ENCODE data around the gene DNAJC16.

Gene DNAJC16

GRCh38 chr1:15543589-15544568 lies 17.2 kb downstream of the DNAJC16 start:
- no peak overlapping the region for H3K18ac ChIP-seq (ENCODE audit: low read length)
- H2BK5ac ChIP-seq (ENCODE audit: low read length) = no peak overlapping the region
- H3K27me3 ChIP-seq (ENCODE audit: insufficient read depth, low read length, poor library complexity) = no peaks in the 10 kb centered on the region
- H4K8ac ChIP-seq (ENCODE audit: low read depth, low read length) = no peak overlapping the region
- H3K4ac ChIP-seq (ENCODE audit: low read depth, low read length) = no peak overlapping the region
- DNase-seq = no peak
- no peaks in the 10 kb centered on the region for H3K79me1 ChIP-seq (ENCODE audit: low read length)
- H2AK5ac ChIP-seq (ENCODE audit: low read length) = no peak overlapping the region
- H3K56ac ChIP-seq (ENCODE audit: low read length) = no peak overlapping the region
- WGBS (ENCODE audit: extremely low coverage, insufficient coverage, low lambda C conversion rate) = no CpG with 5 or more reads among the region's 12 CpGs
- H2BK15ac ChIP-seq (replicated peaks; ENCODE audit: low read depth) = no peak overlapping the region
- H4K5ac ChIP-seq (ENCODE audit: low read length) = no peak overlapping the region
- no peaks in the 10 kb centered on the region for H3K79me2 ChIP-seq (ENCODE audit: control insufficient read depth, insufficient read depth, low read length)
- peaks cover 10% of the 10 kb centered on the region for H3K36me3 ChIP-seq (ENCODE audit: control insufficient read depth, insufficient read depth, low read length)
- no peak overlapping the region for H3K27ac ChIP-seq (ENCODE audit: low read depth, low read length)
- no peak overlapping the region for H3K4me2 ChIP-seq (ENCODE audit: low read length)
- no peaks in the 10 kb centered on the region for H3K4me1 ChIP-seq (ENCODE audit: control insufficient read depth, low read depth, low read length)
- no peak overlapping the region for H2BK120ac ChIP-seq (ENCODE audit: low read depth, low read length)
- no peak overlapping the region for H3K23ac ChIP-seq (ENCODE audit: low read length)
- H3K4me3 ChIP-seq (ENCODE audit: low read length) = no peak overlapping the region
- H3K9ac ChIP-seq (ENCODE audit: low read length) = no peak overlapping the region

- no peak overlapping the region for H2BK120ac ChIP-seq (ENCODE audit: low read depth, low read length)
- H3K27ac ChIP-seq (ENCODE audit: low read depth, low read length) = no peak overlapping the region
- no peaks in the 10 kb centered on the region for H3K27me3 ChIP-seq (ENCODE audit: insufficient read depth, low read length, poor library complexity)
- no peak overlapping the region for H3K23ac ChIP-seq (ENCODE audit: low read length)
- H3K36me3 ChIP-seq (ENCODE audit: control insufficient read depth, insufficient read depth, low read length) = peaks cover 12% of the 10 kb centered on the region
- DNase-seq = no peak
- H3K79me1 ChIP-seq (ENCODE audit: low read length) = no peaks in the 10 kb centered on the region
- no peak overlapping the region for H3K4me2 ChIP-seq (ENCODE audit: low read length)
- H2BK15ac ChIP-seq (replicated peaks; ENCODE audit: low read depth) = no peak overlapping the region
- H3K79me2 ChIP-seq (ENCODE audit: control insufficient read depth, insufficient read depth, low read length) = no peaks in the 10 kb centered on the region
- H3K4ac ChIP-seq (ENCODE audit: low read depth, low read length) = no peak overlapping the region
- no peak overlapping the region for H4K8ac ChIP-seq (ENCODE audit: low read depth, low read length)
- H3K4me3 ChIP-seq (ENCODE audit: low read length) = no peak overlapping the region
- H3K9ac ChIP-seq (ENCODE audit: low read length) = no peak overlapping the region
- no peaks in the 10 kb centered on the region for H3K4me1 ChIP-seq (ENCODE audit: control insufficient read depth, low read depth, low read length)
- no peak overlapping the region for H2BK5ac ChIP-seq (ENCODE audit: low read length)
- no peak overlapping the region for H3K56ac ChIP-seq (ENCODE audit: low read length)
- WGBS (ENCODE audit: extremely low coverage, insufficient coverage, low lambda C conversion rate) = no CpG with 5 or more reads among the region's 2 CpGs
- H2AK5ac ChIP-seq (ENCODE audit: low read length) = no peak overlapping the region
- no peak overlapping the region for H4K5ac ChIP-seq (ENCODE audit: low read length)
- no peak overlapping the region for H3K18ac ChIP-seq (ENCODE audit: low read length)
These were observed 20.0 kb downstream of the DNAJC16 start for GRCh38 chr1:15546641-15547040.

GRCh38 chr1:15550573-15550972 lies 23.9 kb downstream of the DNAJC16 start:
- Histone ChIP-seq H2BK15ac (replicated peaks; ENCODE audit: low read depth) (no peak overlapping the region), H3K23ac (ENCODE audit: low read length) (no peak overlapping the region), H3K4me2 (ENCODE audit: low read length) (no peak overlapping the region), H3K4me1 (ENCODE audit: control insufficient read depth, low read depth, low read length) (no peaks in the 10 kb centered on the region), H3K79me2 (ENCODE audit: control insufficient read depth, insufficient read depth, low read length) (no peaks in the 10 kb centered on the region), H3K36me3 (ENCODE audit: control insufficient read depth, insufficient read depth, low read length) (peaks cover 8% of the 10 kb centered on the region), H3K27ac (ENCODE audit: low read depth, low read length) (no peak overlapping the region), H3K18ac (ENCODE audit: low read length) (no peak overlapping the region), H2BK120ac (ENCODE audit: low read depth, low read length) (no peak overlapping the region), H3K9ac (ENCODE audit: low read length) (no peak overlapping the region), H2BK5ac (ENCODE audit: low read length) (no peak overlapping the region), H3K56ac (ENCODE audit: low read length) (no peak overlapping the region), H4K5ac (ENCODE audit: low read length) (no peak overlapping the region), H3K4me3 (ENCODE audit: low read length) (no peak overlapping the region), H3K4ac (ENCODE audit: low read depth, low read length) (no peak overlapping the region), H4K8ac (ENCODE audit: low read depth, low read length) (no peak overlapping the region), H3K79me1 (ENCODE audit: low read length) (no peaks in the 10 kb centered on the region), H3K27me3 (ENCODE audit: insufficient read depth, low read length, poor library complexity) (no peaks in the 10 kb centered on the region), H2AK5ac (ENCODE audit: low read length) (no peak overlapping the region)
- DNase-seq = no peak
- WGBS (ENCODE audit: extremely low coverage, insufficient coverage, low lambda C conversion rate) = no CpG with 5 or more reads among the region's 6 CpGs

- H3K79me2 ChIP-seq (ENCODE audit: control insufficient read depth, insufficient read depth, low read length) = no peaks in the 10 kb centered on the region
- no peak overlapping the region for H3K27ac ChIP-seq (ENCODE audit: low read depth, low read length)
- no peak overlapping the region for H3K23ac ChIP-seq (ENCODE audit: low read length)
- no peaks in the 10 kb centered on the region for H3K4me1 ChIP-seq (ENCODE audit: control insufficient read depth, low read depth, low read length)
- no peak overlapping the region for H3K4ac ChIP-seq (ENCODE audit: low read depth, low read length)
- no peak overlapping the region for H3K9ac ChIP-seq (ENCODE audit: low read length)
- no peak overlapping the region for H4K5ac ChIP-seq (ENCODE audit: low read length)
- H3K79me1 ChIP-seq (ENCODE audit: low read length) = no peaks in the 10 kb centered on the region
- H3K18ac ChIP-seq (ENCODE audit: low read length) = no peak overlapping the region
- H3K27me3 ChIP-seq (ENCODE audit: insufficient read depth, low read length, poor library complexity) = no peaks in the 10 kb centered on the region
- H4K8ac ChIP-seq (ENCODE audit: low read depth, low read length) = no peak overlapping the region
- H3K56ac ChIP-seq (ENCODE audit: low read length) = no peak overlapping the region
- no peak overlapping the region for H2BK15ac ChIP-seq (replicated peaks; ENCODE audit: low read depth)
- H2BK120ac ChIP-seq (ENCODE audit: low read depth, low read length) = no peak overlapping the region
- no peak overlapping the region for H3K4me3 ChIP-seq (ENCODE audit: low read length)
- no peak overlapping the region for H2BK5ac ChIP-seq (ENCODE audit: low read length)
- no peak overlapping the region for H3K4me2 ChIP-seq (ENCODE audit: low read length)
- WGBS (ENCODE audit: extremely low coverage, insufficient coverage, low lambda C conversion rate) = no CpG with 5 or more reads among the region's 2 CpGs
- no peak for DNase-seq
- peaks cover 2% of the 10 kb centered on the region for H3K36me3 ChIP-seq (ENCODE audit: control insufficient read depth, insufficient read depth, low read length)
- H2AK5ac ChIP-seq (ENCODE audit: low read length) = no peak overlapping the region
These were observed 30.4 kb downstream of the DNAJC16 start for GRCh38 chr1:15557008-15557407.

- Histone ChIP-seq H3K79me1 (ENCODE audit: low read length) (no peaks in the 10 kb centered on the region), H3K79me2 (ENCODE audit: control insufficient read depth, insufficient read depth, low read length) (no peaks in the 10 kb centered on the region), H2BK120ac (ENCODE audit: low read depth, low read length) (no peak overlapping the region), H4K8ac (ENCODE audit: low read depth, low read length) (no peak overlapping the region), H2BK15ac (replicated peaks; ENCODE audit: low read depth) (no peak overlapping the region), H3K56ac (ENCODE audit: low read length) (no peak overlapping the region), H3K27me3 (ENCODE audit: insufficient read depth, low read length, poor library complexity) (no peaks in the 10 kb centered on the region), H2AK5ac (ENCODE audit: low read length) (no peak overlapping the region), H3K4ac (ENCODE audit: low read depth, low read length) (no peak overlapping the region), H3K4me2 (ENCODE audit: low read length) (no peak overlapping the region), H3K23ac (ENCODE audit: low read length) (no peak overlapping the region), H3K36me3 (ENCODE audit: control insufficient read depth, insufficient read depth, low read length) (peaks cover 2% of the 10 kb centered on the region), H3K27ac (ENCODE audit: low read depth, low read length) (no peak overlapping the region), H3K9ac (ENCODE audit: low read length) (no peak overlapping the region), H3K4me3 (ENCODE audit: low read length) (no peak overlapping the region), H4K5ac (ENCODE audit: low read length) (no peak overlapping the region), H3K4me1 (ENCODE audit: control insufficient read depth, low read depth, low read length) (no peaks in the 10 kb centered on the region), H3K18ac (ENCODE audit: low read length) (no peak overlapping the region), H2BK5ac (ENCODE audit: low read length) (no peak overlapping the region)
- no CpG with 5 or more reads among the region's 2 CpGs for WGBS (ENCODE audit: extremely low coverage, insufficient coverage, low lambda C conversion rate)
- no peak for DNase-seq
These were observed 30.9 kb downstream of the DNAJC16 start for GRCh38 chr1:15557594-15557993.
